GM18498 (cell line): ENCODE results near the gene NRARP.
"Not testable (repeated sequence)": the region's sequence is repeated elsewhere in the genome, so short reads cannot be mapped to it uniquely, and the experiment has no call there.

Experiments used
- ATAC-seq: cut with Tn5 transposase; IDR thresholded peaks from one replicate; pipeline ENCODE4 v1.9.1; 2021; ENCODE audit warnings: mild to moderate bottlenecking, moderate library complexity; ENCODE audit not compliant: unreplicated experiment

NRARP gene

DNA sequence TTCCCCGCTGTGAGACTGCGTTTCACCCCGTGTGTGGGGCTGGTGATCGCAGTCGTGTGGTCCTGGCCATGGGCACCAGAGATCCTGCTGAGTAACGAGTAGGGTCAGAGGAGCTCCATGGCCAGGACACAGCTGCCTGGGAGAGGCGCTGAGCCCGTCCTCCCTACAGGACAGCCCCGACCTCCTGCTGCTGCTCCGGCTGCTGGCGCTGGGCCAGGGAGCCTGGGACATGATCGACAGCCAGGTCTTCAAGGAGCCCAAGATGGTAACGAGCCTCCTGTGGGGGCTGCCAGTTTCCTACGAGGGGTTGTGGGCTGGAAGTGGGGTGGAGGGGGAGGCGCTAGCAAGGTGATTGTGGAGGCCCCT is 35.9 kb downstream of the NRARP start:
- ATAC-seq = no peak

DNA sequence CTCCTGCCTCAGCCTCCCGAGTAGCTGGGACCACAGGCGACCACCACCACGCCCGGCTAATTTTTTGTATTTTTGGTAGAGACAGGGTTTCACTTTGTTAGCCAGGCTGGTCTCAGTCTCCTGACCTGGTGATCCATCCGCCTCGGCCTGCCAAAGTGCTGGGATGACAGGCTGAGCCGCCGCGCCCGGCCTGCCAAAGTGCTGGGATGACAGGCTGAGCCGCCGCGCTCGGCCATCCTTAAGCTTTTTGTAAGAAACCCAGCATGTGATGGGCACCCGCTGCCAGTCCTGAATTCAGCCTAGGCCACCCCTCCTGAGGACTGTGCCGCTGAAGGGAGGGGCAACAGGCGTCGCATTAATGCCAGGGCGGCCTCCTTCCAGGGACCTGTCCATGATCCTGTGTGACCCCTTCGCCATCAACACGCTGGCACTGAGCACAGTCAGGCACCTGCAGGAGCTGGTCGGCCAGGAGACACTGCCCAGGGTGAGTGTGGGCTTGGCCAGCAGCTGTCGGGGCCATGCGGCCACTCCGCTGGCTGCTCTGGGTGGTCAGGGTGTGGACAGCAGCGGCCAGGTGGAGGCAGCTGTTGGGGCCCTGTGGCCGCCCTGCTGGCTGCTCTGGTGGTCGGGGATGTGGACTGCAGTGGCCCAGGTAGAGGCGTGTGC is 36.4 kb downstream of the NRARP start:
- ATAC-seq = no peak

DNA sequence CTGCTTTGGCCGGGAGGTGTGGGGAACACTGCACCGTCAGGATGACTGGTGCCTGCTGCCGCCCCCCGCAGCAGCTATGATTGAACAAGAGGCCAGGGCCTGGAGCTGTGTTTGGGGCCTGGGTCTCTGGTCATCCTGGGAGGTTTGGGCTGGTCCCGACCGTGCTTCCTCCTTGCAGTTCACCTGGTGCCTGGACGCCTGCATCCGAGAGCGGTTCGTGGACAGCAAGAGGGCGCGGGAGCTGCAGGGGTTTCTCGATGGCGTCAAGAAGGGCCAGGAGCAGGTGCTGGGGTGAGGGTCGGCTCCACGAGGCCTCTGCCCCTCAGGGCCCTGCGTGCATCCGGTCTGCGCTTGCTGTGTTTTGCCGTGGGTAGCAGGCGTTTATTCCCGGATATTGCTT is 38.0 kb downstream of the NRARP start:
- no peak for ATAC-seq

DNA sequence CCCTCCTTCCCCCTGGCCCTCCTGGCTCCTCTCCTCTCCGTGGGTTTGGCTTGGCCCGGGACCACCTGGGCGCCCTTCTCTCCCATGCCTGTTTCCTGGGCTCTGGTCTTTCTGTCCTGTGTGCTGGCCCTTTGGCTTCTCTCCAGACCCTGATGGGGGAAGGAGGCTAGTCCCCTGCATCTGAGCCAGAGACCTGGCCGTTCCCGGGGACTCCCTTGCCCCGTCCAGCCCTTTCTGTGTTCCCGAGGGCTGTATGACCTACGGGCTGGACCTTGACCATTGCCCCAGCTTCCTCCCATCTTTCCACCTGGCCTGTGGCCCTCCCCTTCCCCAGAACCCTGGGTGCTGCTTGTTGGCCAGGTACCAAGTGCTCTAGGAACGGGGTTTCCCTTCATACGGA is 38.6 kb downstream of the NRARP start:
- no peak for ATAC-seq

DNA sequence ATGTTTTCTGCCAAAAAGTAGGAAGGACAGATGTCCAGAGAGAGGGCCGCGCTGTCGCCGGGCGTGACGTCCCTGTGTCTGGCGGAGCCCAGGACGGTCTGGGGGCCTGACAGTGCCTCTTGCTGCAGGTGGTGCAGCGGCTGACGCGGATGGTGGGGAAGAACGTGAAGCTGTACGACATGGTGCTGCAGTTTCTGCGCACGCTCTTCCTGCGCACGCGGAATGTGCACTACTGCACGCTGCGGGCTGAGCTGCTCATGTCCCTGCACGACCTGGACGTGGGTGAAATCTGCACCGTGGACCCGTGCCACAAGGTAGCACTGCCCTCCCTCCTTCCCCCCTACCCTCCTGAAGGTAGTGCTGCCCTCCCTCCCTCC is 39.2 kb downstream of the NRARP start:
- ATAC-seq = no peak

DNA sequence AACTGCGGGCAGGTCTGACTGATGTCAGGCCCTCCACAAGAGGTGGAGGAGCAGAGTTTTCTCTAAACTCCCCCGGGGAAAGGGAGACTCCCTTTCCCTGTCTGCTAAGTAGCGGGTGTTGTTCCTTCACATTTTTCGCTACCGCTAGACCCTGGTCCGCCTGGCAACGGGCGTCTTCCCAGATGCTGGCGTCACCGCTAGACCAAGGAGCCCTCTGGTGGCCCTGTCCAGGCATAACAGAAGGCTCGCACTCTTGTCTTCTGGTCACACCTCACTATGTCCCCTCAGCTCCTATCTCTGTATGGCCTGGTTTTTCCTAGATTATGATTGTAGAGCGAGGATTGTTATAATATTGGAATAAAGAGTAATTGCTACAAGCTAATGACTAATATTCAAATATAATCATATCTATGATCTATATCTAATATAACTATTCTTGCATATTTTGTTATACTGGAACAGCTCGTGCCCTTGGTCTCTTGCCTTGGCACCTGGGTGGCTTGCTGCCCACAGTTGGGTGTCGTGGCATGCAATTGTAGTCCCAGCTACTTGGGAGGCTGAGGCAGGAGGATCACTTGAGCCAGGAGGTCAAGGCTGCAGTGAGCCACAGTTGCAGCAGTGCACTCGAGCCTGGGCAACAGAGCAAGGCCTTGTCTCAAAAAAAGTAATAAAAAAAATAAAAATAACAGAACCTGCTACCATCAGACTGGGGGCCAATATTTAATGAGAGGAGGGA is 39.7 kb downstream of the NRARP start:
- not testable (repeated sequence) for ATAC-seq

DNA sequence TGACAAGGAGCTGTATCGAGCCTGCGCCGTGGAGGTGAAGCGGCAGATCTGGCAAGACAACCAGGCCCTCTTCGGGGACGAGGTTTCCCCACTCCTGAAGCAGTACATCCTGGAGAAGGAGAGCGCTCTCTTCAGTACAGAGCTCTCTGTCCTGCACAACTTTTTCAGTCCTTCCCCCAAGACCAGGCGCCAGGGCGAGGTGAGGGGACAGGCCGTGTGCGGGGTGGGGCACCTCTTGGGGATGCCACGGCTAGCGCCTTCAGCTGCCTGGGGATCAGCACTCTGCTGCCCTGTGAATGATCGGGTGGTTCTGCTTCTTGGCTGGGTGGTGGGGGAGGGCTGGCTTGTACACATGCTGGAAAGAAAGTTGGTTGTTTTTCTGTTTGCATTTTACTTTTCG is 45.2 kb downstream of the NRARP start:
- ATAC-seq = no peak

DNA sequence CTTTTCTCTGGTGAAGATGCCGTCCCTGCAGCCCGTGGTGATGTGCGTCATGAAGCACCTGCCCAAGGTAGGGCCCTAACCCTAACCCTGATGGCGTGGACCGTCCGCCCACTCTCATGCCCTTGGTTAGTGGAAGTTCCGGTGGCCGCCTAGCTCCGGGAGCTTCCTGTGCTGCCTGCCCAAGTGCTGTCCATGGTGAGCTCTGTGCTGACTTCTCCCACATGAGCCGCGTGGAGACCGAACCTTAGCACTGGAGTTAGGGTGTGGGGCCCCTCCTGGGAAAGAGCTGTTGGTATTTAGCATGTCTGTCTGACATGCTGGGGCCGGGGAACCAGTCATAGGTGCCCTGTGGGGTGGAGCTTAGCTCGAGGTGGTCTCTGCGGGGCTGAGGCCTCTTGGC is 45.7 kb downstream of the NRARP start:
- no peak for ATAC-seq

DNA sequence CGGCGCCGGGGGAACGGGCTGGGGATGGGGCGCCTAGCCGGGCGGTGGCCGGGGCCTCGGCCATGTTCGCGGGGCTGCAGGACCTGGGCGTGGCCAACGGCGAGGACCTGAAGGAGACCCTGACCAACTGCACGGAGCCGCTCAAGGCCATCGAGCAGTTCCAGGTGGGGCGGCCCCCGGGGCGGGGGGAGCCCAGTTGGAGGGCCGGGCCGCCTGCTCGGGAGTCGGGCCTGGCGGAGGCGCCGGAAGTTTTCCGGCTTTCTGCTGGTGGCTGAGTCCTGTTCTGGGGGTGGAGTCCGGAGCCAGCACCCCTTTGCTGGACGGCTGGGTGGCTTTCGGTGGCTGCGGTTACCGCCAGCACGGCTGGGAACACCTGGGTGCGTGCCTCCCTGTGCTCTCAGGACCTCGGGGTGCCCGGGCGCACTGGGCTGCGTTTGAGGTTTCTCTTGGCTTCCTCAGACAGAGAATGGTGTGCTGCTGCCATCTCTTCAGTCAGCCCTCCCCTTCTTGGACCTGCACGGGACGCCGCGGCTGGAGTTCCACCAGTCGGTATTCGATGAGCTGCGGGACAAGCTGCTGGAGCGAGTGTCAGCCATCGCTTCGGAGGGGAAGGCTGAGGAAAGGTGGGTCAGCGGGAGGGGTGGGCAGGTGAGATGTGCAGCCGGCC is 46.5 kb downstream of the NRARP start:
- ATAC-seq = peak; percentile 38

DNA sequence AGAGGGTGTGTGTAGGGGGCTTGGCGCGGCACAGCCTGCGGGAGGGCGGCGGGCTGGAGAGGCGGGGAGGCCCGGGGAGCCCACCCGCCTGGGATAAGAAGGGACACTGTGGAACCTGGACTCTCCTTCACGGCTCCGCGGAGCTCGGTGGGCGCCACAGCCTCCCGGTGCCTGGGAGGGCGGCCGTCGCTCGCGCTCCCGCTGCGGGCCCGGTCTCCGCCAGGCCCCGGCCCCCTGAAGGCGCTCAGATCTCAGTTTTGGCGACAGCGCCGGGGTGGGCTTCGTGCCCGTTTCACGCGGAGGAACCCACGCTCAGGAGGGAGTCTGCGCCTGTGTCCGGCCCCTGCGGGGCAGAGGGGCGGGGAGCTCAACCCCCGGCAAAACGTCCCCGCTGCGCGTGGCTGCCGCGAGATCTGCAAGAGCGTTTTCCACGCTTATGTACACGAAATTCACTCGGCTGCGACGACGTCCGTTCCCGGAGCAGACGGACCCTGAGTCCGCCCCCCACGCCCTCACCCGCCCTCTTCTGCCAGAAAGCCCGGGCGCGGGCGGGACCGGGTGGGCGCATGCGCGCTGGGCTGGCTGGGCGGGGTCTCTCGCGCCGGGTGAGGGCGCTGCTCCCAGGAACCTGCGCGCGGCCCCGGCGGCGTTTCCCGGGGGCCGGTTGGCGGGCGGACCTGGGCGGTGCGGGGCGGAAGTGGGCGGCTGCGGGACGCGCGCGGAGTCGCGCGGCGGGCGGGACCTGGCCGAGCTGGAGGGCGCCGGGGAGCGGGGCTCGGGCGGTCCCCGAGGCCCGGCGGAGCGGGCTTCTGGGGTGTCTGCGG is 47.2 kb downstream of the NRARP start, which contains the start of gene NELFB:
Gene NELFB (plus strand): TSS at position 704 of the 824 bp plus-strand sequence.
- peak; percentile 75 for ATAC-seq

DNA sequence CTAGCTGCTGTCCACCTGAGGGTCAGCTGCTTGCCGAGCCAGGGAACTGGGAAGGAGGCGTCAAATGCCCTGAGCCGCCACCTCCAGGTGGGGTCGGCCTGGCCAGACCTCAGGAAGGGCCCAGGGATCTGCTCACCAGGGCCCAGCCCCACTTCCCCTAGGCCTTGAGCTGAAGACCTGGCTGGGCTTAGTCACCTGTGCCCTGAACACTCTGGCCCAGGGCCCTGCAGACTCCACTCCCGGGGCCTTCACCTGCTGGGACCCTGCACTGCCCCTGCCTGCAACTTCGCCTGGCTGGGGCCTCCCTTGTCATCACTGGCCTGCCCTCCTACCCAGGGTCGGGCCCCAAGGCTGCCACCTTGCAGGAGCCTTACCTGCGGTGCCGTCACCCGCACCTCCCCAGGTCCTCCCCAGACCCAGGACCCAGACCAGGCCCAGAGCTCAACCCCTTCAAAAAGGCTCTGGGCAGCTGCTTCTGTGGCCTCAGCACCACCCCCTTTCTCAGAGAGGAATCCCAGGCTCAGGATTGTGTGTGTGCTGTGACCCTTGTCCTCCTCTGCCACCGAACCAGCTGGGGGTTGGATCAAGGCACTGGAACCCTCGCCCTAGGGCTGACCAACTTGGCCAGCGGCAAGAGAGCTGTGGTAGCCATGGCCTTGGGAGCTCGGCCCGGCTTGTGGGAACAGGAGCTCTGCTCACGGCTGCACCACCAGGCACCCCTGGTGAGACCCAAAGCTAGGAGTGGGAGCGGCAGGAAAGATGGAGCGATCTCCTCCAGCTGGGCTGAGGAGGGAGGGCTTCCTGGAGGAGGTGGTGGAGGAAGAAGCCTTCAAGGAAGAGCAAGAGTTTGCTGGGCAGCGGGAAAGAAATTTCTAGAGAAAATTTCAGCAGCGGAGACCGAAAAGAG is 48.1 kb downstream of the NRARP start:
- ATAC-seq = no peak

DNA sequence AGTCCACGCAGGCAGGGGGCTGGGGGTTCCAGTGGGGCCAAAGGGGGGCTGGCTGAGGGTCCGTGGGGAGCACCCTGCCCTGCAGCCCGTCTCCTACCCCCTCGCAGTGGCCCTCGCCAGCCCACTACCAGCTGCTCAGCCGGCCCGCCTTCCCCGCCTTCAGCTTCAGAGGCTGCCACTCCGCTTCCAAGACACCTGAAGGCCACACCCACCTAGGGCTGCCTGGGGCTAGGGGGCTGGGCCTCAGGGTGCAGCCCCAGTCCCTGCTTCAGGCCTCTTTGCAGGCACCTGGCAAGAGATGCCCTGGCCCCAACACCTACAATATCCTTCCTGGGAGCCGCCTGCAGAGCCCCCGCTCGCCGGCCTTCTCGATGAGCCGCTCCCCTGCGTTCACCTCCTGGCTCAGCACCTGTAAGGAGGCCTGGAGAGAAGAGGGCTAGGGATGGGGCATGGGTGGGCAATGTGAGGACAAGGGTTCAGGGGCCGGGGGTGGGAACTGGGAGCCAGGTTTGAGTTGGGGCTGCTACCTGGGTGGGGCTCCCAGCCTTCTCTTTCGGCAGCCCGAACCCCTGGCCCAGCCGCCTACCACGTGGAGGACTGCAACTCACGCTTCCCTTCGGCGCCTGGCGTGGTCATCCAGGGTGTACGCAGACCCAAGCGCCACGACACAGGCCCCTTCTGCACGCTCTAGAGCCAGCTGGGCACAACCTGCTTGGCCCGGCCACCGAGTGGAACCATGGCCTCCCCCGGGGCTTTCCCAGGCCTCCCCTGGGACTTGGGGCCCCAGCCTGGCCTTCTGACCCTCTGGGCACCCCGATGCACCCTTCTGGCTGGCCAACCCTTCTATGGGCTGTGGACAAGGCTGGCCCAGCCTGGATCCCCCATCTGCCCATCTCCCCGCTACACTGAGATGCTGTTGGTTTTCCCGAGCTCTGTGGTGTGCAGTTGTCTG is 49.2 kb downstream of the NRARP start:
- no peak for ATAC-seq

DNA sequence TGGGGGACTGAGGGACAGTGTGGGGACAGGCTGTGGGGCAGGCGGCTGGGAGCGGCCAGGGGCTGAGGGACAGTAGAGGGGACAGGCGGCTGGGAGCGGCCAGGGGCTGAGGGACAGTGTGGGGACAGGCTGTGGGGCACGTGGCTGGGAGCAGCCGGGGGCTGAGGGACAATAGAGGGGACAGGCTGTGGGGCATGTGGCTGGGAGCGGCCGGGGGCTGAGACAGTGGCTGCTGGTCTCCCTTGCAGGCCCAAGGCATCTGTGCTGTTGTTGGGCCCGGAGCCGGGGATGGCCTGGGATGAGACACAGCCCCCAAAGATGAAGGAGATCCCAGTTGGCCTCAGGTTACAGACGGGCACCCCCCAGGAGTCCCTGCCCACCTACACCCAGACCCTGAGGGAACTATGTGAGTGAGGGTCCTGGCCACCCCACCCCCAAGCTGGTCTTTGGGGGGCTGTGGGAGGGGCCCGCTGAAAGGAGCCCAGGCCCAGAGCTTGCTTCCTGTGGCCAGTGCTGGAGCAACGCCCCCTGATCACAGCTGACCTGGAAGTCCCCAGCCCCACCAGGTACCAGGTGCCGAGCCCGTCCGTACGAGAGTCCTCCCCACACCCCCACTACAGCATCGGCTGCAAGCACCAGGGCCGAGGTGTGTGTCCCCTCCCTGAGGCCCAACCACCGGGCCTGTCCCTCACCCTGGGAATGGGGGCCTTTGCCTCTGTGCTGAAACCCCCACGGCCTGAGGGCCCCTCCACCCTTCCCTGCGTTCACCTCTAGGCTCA is 50.4 kb downstream of the NRARP start:
- no peak for ATAC-seq

DNA sequence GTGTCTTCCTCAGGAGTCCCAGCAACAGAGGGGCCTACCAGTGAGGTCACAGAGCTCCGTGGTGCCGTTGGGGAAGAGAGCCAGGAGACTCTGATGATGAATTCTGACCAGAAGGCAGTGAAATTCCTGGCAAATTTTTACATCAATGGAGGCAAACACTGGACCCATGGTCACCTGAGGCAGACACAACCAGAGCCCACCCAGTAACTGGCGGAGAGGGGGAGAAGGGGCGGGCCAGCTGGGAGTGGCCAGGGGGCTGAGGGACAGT is 50.9 kb downstream of the NRARP start, which contains the start of gene STPG3:
Gene STPG3 (plus strand): TSS at position 93 of the 268 bp plus-strand sequence. CDS start 1 bp downstream, at position 94.
- ATAC-seq = no peak

DNA sequence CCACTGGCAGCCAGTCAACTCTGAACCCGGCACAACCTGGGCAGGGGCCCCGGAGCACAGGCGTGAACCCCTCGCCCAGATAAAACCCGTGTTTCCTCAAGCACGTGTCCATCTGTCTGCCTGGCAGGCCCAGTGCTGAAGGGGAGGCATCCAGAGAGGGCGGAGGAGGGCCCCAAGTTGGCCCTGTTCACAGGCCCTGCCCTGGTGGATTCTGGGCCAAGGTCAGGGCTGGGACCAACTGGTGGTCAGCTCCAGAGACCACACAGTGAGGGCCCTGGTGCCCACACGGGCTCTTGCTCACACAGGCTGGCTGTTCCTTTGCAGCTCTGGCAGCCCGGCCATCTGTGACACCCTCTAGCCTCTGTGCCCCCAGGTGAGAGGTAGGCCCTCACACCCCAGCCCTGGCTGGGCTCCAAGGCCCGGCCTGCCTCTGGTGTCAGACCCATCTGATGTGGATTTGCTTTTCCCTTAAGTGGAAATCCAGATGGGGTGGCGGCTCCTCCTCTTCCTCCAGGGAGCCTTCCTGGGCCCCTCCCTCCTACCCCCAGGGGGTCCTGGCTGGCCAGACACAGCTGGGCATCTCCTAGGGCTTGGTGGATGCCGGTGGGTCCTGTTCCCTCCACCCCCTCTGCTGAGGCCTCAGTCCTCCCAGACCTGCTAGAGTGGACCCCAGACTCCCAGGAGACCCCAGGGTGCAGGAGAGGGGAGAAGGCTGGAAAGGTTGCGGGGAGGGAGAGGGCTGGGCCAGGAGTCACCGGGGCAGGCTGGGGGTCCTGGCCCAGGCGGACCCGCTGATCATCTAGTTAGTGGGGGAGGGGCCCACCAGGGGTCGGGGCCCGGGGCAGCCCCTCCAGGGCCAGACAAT is 51.5 kb downstream of the NRARP start:
- ATAC-seq = no peak
